ENCODE data around the gene SPPL2C. TPM values are rescaled to one million over a fixed set of nuclear protein-coding genes. Genes with fewer than 3 reads are reported as not detected.

SPPL2C gene
- total RNA-seq, 1 experiment from 2014 or later: not detected

DNA sequence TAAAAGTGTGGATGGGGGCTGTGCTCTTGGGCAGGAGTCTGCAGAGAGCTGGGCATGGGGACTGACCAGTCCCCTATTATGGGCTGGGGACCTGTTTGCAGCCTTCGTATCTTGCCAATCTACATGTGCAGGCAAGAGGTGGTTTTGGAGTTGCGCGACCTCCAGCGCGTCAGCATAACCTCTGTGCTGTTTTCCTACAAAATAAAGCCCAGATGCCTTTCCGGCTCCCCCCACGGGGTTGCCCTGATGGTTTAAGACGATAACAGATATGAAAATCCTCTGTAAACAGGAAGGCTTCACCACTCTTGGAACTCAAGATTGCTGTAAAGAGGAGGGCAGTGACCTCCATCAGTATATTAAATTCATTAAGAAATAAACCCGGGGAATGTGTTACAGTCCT is 16.5 kb upstream of the SPPL2C start:
- no peak for DNase-seq (ENCODE audit: low read depth)

GRCh38 chr17:45828582-45829133 is 16.0 kb upstream of the SPPL2C start:
- peak; percentile 40 for DNase-seq (ENCODE audit: low read depth)

GRCh38 chr17:45833920-45834319 is 10.8 kb upstream of the SPPL2C start:
- no peak for DNase-seq (ENCODE audit: low read depth)

DNA sequence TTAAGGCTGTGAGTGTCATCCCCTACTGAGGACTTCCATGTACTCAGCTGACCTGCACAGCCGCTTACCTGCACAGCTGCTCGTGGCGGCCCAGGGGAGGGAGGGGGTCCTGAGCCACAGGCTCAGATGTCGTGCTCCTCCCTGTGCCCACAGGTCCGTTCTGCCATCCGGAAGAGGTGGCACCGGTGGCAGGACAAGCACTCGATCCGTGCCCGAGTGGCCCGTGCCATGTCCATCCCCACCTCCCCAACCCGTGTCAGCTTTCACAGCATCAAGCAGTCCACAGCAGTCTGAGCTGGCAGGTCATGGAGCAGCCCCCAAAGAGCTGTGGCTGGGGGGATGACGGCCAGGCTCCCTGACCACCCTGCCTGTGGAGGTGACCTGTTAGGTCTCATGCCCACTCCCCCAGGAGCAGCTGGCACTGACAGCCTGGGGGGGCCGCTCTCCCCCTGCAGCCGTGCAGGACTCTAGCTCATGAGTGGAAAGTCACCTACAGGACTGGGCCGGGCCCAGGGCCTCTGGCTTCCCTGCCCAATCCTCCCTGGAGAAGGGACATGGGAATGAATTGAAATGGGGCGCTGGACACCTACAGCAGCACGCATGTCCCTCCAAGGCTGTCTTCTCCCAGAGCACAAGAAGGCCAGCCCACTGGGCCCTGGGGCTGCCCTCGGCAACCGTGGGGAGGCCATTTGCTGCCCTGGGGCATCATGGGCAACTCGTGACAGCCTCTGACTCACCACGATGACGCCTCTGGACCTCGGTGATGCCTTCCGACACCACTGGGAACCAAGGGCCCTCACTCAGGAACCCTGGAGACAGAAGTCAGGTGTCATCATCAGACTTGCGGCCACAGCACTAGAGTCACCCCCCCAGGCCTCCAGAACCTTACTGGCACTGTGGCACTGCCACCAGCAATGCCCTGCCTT is 9.9 kb upstream of the SPPL2C start:
- DNase-seq (ENCODE audit: low read depth): peak; percentile 74

- DNase-seq (ENCODE audit: low read depth): no peak
Measured at GRCh38 chr17:45835481-45835880, 9.2 kb upstream of the SPPL2C start.

DNA sequence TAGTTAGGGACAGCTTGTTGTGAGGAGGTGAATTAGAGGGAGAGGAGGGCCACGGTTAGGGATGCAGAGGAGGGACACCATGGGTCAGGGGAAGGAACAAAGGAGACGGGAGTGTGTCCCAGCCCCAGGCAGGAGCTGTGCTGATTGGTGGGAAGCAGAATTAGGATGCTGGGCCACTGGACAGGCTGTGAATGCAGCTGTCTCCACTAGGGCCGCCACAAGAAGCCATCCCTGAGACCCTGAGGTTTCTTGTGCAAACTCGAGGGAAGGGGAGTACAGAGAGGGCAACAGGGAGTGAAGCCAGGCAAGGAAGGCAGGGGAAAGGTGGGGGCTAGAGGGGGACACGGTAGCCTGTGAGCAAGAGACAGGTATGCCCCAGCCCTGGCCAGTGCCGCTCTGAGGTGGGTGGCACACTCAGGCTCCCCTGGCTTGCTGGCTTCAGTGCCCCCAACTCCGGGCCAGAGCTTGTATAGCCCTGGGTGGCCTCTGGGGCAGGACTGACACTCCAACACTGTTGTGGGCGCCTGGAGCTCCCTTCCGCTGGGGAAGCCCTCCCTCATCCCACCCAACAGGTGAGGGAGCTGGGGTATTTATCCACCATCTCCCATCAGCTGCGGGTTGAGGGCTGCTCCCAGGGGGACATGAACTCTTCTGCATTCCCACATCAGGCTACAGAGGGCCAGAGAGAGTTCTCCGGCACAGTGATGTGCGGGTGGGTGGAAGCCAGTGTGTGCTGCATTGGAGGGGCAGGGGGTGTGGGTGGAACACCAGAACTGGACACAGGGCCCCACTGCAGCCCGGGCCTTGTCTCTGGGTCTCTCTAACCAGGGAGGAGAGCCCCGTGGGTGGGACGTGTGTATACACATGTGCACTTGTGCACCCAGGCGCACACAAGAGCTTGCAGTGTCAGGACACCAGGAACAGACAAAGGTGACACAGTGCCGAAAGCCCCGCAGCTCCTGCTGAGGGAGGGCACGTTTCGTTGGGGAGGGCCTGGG is 8.3 kb upstream of the SPPL2C start:
- DNase-seq (ENCODE audit: low read depth): no peak

- DNase-seq (ENCODE audit: low read depth): no peak
Measured at GRCh38 chr17:45837187-45837586, 7.5 kb upstream of the SPPL2C start.

GRCh38 chr17:45837603-45838002 is 7.1 kb upstream of the SPPL2C start:
- no peak for DNase-seq (ENCODE audit: low read depth)

DNA sequence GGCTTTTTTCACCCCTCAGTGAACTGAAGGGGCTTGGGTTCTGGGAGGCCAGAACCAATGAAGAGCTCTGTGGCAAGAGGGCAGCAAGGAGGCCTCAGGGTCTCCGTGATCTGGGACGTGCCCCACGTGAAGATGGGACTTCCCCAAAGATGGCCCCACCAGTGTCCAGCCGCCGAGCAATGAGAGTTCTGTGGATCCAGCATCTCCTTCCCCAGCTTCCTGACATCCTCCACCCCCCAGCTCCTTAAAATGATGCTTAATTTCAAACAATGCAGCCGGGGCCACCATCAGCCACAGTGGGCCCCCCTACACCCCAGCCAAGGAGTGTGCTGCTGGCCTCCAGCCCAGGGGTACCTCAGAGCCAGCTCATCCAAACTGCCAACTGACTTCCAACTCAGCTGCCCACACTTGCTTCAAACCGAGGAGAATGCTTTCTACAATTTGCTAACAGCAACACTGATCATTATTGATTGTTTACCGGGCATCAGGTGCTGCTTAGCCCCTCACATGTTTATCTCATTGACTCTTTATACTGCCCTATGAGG is 5.9 kb upstream of the SPPL2C start:
- no peak for DNase-seq (ENCODE audit: low read depth)

DNA sequence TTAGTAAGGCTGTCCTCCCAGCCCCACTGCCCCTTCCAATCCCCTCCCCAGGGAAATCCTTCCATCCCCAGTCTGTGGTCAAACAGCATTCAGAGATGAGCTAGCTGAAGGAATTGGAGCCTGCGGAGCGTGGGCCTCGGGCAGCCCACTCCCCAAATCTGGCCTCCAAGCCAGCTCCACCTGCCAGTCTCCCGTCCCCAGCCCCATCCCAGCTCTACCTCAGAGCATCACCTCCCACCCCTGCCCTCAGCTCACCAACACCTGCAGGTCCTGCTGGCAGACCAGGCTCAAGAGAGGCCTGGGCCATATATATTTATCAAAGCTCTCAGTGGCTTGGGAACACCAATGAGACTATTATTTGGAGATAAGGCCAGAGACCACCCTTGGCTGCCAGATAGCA is 5.2 kb upstream of the SPPL2C start:
- DNase-seq (ENCODE audit: low read depth): no peak

DNA sequence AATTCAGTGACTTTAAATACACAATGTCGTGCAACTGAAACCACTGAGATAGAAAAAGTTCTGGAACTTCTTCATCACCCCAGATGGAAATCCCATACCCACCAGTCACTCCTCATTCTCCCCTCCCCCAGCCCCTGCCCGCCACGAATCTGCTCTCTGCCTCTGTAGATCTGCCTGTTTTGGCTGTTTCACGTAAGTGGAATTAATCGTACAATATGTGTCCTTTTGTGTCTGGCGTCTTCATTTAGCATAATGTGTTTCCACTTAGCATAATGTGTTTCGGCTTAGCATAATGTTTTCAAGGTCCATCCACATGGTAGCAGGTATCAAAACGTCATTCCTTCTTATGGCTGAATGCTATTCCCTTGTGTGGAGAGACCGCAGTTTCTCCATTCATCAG is 3.5 kb upstream of the SPPL2C start:
- DNase-seq (ENCODE audit: low read depth): no peak

GRCh38 chr17:45841883-45842525 is 2.7 kb upstream of the SPPL2C start:
- DNase-seq (ENCODE audit: low read depth): peak; percentile 13

GRCh38 chr17:45843722-45844121 is 959 bp upstream of the SPPL2C start:
- no peak for DNase-seq (ENCODE audit: low read depth)

GRCh38 chr17:45845376-45846185 is 900 bp downstream of the SPPL2C start:
- DNase-seq (ENCODE audit: low read depth): no peak

- no peak for DNase-seq (ENCODE audit: low read depth)
Measured at GRCh38 chr17:45846223-45846622, 1.5 kb downstream of the SPPL2C start.

GRCh38 chr17:45846646-45847045 is 2.0 kb downstream of the SPPL2C start:
- no peak for DNase-seq (ENCODE audit: low read depth)

- DNase-seq (ENCODE audit: low read depth): no peak
Measured at GRCh38 chr17:45847101-45847500, 2.4 kb downstream of the SPPL2C start.

GRCh38 chr17:45847747-45848146 is 3.1 kb downstream of the SPPL2C start:
- DNase-seq (ENCODE audit: low read depth): no peak

- no peak for DNase-seq (ENCODE audit: low read depth)
Measured at GRCh38 chr17:45848405-45848804, 3.7 kb downstream of the SPPL2C start.

GRCh38 chr17:45848868-45849535 is 4.3 kb downstream of the SPPL2C start:
- DNase-seq (ENCODE audit: low read depth): no peak
